Endothelial cell of umbilical vein (primary cell): ENCODE data around the gene GTF2H4. TPM values are rescaled to one million over a fixed set of nuclear protein-coding genes. Genes with fewer than 3 reads are reported as not detected.

Source experiments
- BruUV-seq: library from RNA; stranded (reverse); fragments of 400-500 nt; replicated peaks from 2 replicates; lab custom pipeline; 2021; lab: Mats Ljungman, UMichigan
- CTCF ChIA-PET: fragments of 300-600, 350-600 bp; sonication (Branson Sonifier 250); formaldehyde crosslinking; loops from one replicate; lab custom pipeline; 2021; ENCODE audit warnings: antibody characterized with exemption, inconsistent platforms; lab: Charles Lee
- POLR2A ChIA-PET: fragments of 300-600, 350-600 bp; sonication (Branson Sonifier 250); formaldehyde crosslinking; loops from one replicate; lab custom pipeline; 2021; ENCODE audit warnings: antibody characterized with exemption, inconsistent platforms; lab: Charles Lee
- DNase-seq: peaks from one replicate; pipeline ENCODE4 v3.0.0-alpha.2; 2011; ENCODE audit warnings: low read depth, low spot score
- FAIRE-seq: peaks from 2 replicates; lab custom pipeline; 2011; peaks lifted over from hg19 to GRCh38; lab: Jason Lieb, UNC
- H2AFZ ChIP-seq: 2 replicates; pipeline ENCODE4 v1.6.0; 2012; ENCODE audit warnings: low read depth, low read length, control low read depth, inconsistent platforms
- H3K27ac ChIP-seq: 2 replicates; pipeline ENCODE4 v1.5.1; 2011; ENCODE audit warnings: low read depth, mild to moderate bottlenecking, control low read depth, low read length, moderate library complexity; ENCODE audit not compliant: insufficient read depth
- H3K27me3 ChIP-seq, 2 experiments: 2 replicates each; pipeline versions ENCODE4 v1.6.0 to v1.6.1; 2011; ENCODE audit warnings: low read length in 2 of 2, mixed read lengths in 1 of 2; ENCODE audit not compliant: control insufficient read depth in 2 of 2, insufficient read depth in 2 of 2
- H3K36me3 ChIP-seq, 2 experiments: 2 replicates in 1 of 2; 3 replicates in 1 of 2; pipeline ENCODE4 v1.5.1; 2011; ENCODE audit warnings: low read length in 2 of 2, mild to moderate bottlenecking in 1 of 2, moderate library complexity in 1 of 2; ENCODE audit not compliant: control insufficient read depth in 2 of 2, insufficient read depth in 2 of 2; ENCODE audit errors: extremely low read depth in 1 of 2
- H3K4me1 ChIP-seq: 3 replicates; pipeline ENCODE4 v1.5.1; 2011; ENCODE audit warnings: mild to moderate bottlenecking, low read length; ENCODE audit not compliant: control insufficient read depth, insufficient read depth; ENCODE audit errors: extremely low read depth
- H3K4me2 ChIP-seq: 2 replicates; pipeline ENCODE4 v1.6.1; 2011; ENCODE audit warnings: low read length, control low read depth, mixed read lengths; ENCODE audit not compliant: insufficient read depth
- H3K4me3 ChIP-seq, 3 experiments: fragments of 200-600 bp in 1 of 3; sonication (generic), shearing (Covaris generic) in 1 of 3; replicated peaks in 1 of 3; 2 replicates each; pipeline ENCODE4 v1.5.1; 2011 to 2016; ENCODE audit warnings: control low read depth in 3 of 3, low read length in 3 of 3, mild to moderate bottlenecking in 2 of 3, inconsistent platforms in 1 of 3, low read depth in 1 of 3, moderate library complexity in 1 of 3; ENCODE audit not compliant: insufficient read depth in 1 of 3
- H3K79me2 ChIP-seq: 2 replicates; pipeline ENCODE4 v1.6.0; 2012; ENCODE audit warnings: low read length, inconsistent platforms; ENCODE audit not compliant: control insufficient read depth, insufficient read depth
- H3K9ac ChIP-seq: replicated peaks from 2 replicates; pipeline ENCODE3; 2011; ENCODE audit warnings: low read length, control low read depth; ENCODE audit not compliant: insufficient read depth; ENCODE audit errors: extremely low read depth
- H3K9me1 ChIP-seq: replicated peaks from 3 replicates; pipeline ENCODE4 v1.6.0; 2011; ENCODE audit warnings: mild to moderate bottlenecking, low read length; ENCODE audit not compliant: control insufficient read depth, insufficient read depth; ENCODE audit errors: extremely low read depth
- H3K9me3 ChIP-seq: replicated peaks from 2 replicates; pipeline ENCODE4 v1.5.1; 2012; ENCODE audit warnings: low read length, inconsistent platforms; ENCODE audit not compliant: control insufficient read depth, insufficient read depth
- H4K20me1 ChIP-seq: replicated peaks from 2 replicates; pipeline ENCODE3; 2011; ENCODE audit warnings: mild to moderate bottlenecking, low read length; ENCODE audit not compliant: control insufficient read depth, insufficient read depth; ENCODE audit errors: extremely low read depth
- EZH2 ChIP-seq: IDR thresholded peaks from 2 replicates; pipeline ENCODE4 v1.6.1; 2012; ENCODE audit warnings: borderline replicate concordance, low read depth, mild to moderate bottlenecking, moderate library complexity, low read length, inconsistent platforms; ENCODE audit not compliant: severe bottlenecking
- FOS ChIP-seq: IDR thresholded peaks from 2 replicates; pipeline ENCODE4 v1.6.1; 2011; ENCODE audit warnings: mild to moderate bottlenecking, low read length, moderate library complexity, borderline replicate concordance; ENCODE audit not compliant: insufficient read depth
- GATA2 ChIP-seq: IDR thresholded peaks from 2 replicates; pipeline ENCODE4 v1.7.0; 2011; ENCODE audit warnings: low read depth, mild to moderate bottlenecking, moderate library complexity, mixed read lengths, low read length; ENCODE audit not compliant: insufficient read length, insufficient read depth
- JUN ChIP-seq: IDR thresholded peaks from 2 replicates; pipeline ENCODE4 v1.6.1; 2011; ENCODE audit warnings: borderline replicate concordance, low read depth; ENCODE audit not compliant: insufficient read length, insufficient read depth
- MYC ChIP-seq: IDR thresholded peaks from one replicate; pipeline ENCODE4 v1.6.1; 2011; ENCODE audit warnings: mild to moderate bottlenecking, low read depth, low read length
- POLR2A ChIP-seq: IDR thresholded peaks from 2 replicates; pipeline ENCODE4 v1.6.1; 2012; ENCODE audit warnings: low read depth, mild to moderate bottlenecking, control low read depth, low read length
- POLR2AphosphoS5 ChIP-seq: IDR thresholded peaks from 2 replicates; pipeline ENCODE4 v1.6.1; 2012; ENCODE audit warnings: low read depth, mild to moderate bottlenecking, control low read depth, low read length, moderate library complexity; ENCODE audit not compliant: insufficient read depth
- dilution Hi-C: fragments of 300-500 bp; cut with MboI; formaldehyde crosslinking; loops from one replicate; pipeline ENCODE4 v1.15.0; 2019; ENCODE audit warnings: low sequenced_read_pairs; ENCODE audit not compliant: extremely low pct_ligation_motif_present
- intact Hi-C: fragments of 100-400 bp; cut with micrococcal nuclease; formaldehyde crosslinking; loops from one replicate; pipeline ENCODE4 v1.10.0; 2022
- polyA plus RNA-seq, 4 experiments: library from polyadenylated mRNA; depleted of rRNA in 3 of 4; stranded (reverse) in 3 of 4; unstranded in 1 of 4; fragments of >200 nt; gene quantifications; 2 replicates each; pipeline versions ENCODE4 v1.2.1 to v1.2.3, GENCODE V29; 2011 to 2012; ENCODE audit warnings: missing spikeins in 1 of 4
- total RNA-seq: library from RNA; stranded (reverse); gene quantifications from 2 replicates; pipeline ENCODE4 v1.2.3, GENCODE V29; 2021
- TF ChIP-seq, protein P1 (sequence below): IDR thresholded peaks from 2 replicates; pipeline ENCODE4 v1.6.1; 2011; ENCODE audit not compliant: insufficient read depth, insufficient read length
- TF ChIP-seq, protein P2 (sequence below), 2 donors: IDR thresholded peaks; 1 replicate in 1 of 2; 2 replicates in 1 of 2; pipeline ENCODE4 v1.5.1; 2011; ENCODE audit warnings: low read length in 2 of 2, mild to moderate bottlenecking in 2 of 2, moderate library complexity in 2 of 2, control low read depth in 1 of 2, inconsistent platforms in 1 of 2, low read depth in 1 of 2; ENCODE audit not compliant: insufficient read depth in 1 of 2; ENCODE audit errors: extremely low read depth in 1 of 2

GTF2H4 gene
- total and polyA plus RNA-seq, 2 donors (not counting 3 experiments of a cell fraction or from before 2014, with no cell fraction given) = 40.5 to 52.6 TPM

DNA sequence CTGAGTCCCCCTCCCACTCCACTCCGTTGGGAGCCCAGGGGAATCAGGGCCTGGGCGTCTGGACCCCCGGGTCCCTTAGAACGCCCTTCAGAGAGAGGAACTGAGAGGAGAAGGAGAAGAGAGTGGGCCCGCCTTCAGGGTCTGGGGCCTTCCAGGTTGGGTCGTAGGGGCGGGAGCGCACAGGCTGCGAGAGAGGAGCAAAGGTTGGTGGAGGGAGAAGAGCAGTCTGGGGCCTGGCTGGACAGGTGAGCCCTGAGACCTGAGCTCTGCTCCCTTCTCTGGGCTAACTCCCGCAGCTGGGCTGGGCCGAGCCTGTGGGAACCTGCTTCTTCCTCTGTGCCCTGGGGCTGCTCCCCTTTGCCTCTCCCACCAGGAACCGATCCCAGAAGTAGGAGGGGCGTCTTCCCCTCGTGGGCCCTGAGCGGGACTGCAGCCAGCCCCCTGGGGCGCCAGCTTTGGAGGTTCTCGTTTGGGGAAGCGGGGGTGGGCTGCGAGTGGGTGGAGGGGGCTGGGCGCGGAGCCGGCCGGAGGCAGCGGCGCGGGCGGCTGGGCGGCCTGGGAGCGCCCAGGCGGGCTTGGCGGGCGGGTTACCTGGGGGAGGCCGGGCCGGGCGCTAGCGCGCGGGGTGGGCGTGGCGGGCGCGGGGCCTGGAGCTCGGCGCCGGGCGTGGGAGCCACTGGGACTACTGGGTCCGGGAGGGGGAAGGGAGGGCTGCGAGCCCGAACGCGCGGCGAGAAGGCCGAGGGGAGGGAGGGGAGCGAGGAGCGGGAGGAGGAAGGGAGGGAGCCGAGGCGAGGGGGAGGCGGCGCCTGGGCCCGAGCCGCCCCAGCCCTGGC lies 24.1 kb upstream of the GTF2H4 start, which contains the start of gene DDR1:
Gene DDR1, plus strand, starts transcription at position 835 of the 836 bp plus-strand sequence. CDS start 4,211 bp downstream, outside the sequence.
- no peaks in the 10 kb centered on the region for H3K9me1 ChIP-seq
- H3K4me1 ChIP-seq = no peaks in the 10 kb centered on the region
- no peaks in the 10 kb centered on the region for H4K20me1 ChIP-seq
- peak within 1 kb of the TSS; percentile 48 for H2AFZ ChIP-seq
- peaks cover 0 to 2% of the 10 kb centered on the region in 2 experiments for H3K27me3 ChIP-seq
- H3K79me2 ChIP-seq = no peaks in the 10 kb centered on the region
- TF ChIP-seq FOS = no peak
- no peak for TF ChIP-seq POLR2AphosphoS5
- no peak for TF ChIP-seq POLR2A
- TF ChIP-seq MYC = no peak
- TF ChIP-seq, protein P1, sequence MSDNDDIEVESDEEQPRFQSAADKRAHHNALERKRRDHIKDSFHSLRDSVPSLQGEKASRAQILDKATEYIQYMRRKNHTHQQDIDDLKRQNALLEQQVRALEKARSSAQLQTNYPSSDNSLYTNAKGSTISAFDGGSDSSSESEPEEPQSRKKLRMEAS = no peak
- TF ChIP-seq GATA2 = no peak
- TF ChIP-seq JUN = no peak
- TF ChIP-seq, protein P2, sequence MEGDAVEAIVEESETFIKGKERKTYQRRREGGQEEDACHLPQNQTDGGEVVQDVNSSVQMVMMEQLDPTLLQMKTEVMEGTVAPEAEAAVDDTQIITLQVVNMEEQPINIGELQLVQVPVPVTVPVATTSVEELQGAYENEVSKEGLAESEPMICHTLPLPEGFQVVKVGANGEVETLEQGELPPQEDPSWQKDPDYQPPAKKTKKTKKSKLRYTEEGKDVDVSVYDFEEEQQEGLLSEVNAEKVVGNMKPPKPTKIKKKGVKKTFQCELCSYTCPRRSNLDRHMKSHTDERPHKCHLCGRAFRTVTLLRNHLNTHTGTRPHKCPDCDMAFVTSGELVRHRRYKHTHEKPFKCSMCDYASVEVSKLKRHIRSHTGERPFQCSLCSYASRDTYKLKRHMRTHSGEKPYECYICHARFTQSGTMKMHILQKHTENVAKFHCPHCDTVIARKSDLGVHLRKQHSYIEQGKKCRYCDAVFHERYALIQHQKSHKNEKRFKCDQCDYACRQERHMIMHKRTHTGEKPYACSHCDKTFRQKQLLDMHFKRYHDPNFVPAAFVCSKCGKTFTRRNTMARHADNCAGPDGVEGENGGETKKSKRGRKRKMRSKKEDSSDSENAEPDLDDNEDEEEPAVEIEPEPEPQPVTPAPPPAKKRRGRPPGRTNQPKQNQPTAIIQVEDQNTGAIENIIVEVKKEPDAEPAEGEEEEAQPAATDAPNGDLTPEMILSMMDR (IDR thresholded peaks at IDR 0.05; ENCODE audit: extremely low read depth in 1 of 2, insufficient read depth in 1 of 2, low read depth in 1 of 2, low read length in 2 of 2) = no peak
- TF ChIP-seq EZH2 = no peak
- FAIRE-seq (peak; percentile 31), DNase-seq (no peak)
- intact Hi-C loops (no loop called here), dilution Hi-C loops (loop anchor here (25.0 kb wide), 1 partner anchor 147 kb away; the partner anchor contains the start of genes FLOT1 and IER3)
- peak within 1 kb of the TSS; percentile 22 to 76 (median 47) for H3K4me3 ChIP-seq
- no peaks in the 10 kb centered on the region for H3K36me3 ChIP-seq
- peak within 1 kb of the TSS; percentile 10 for H3K4me2 ChIP-seq
- ChIA-PET CTCF (interaction anchor here (0.7 to 7.0 kb wide), 10 partner anchors 10 to 205 kb away, joined by 3 to 36 read pairs (median 6); partner anchors contain the start of gene VARS2), POLR2A (interaction anchor here (0.7 kb wide), 1 partner anchor 146 kb away, joined by 6 read pairs; no protein-coding TSS in a partner anchor)
- no peak within 1 kb of the TSS for H3K9ac ChIP-seq
- H3K27ac ChIP-seq = no peak within 1 kb of the TSS
- no peaks in the 10 kb centered on the region for H3K9me3 ChIP-seq
- BruUV-seq = no TSS peak
